WERI-Rb-1 (cell line): ENCODE data around the gene MRNIP.

ENCODE experiments used
- DNase-seq: peaks from one replicate; pipeline ENCODE4 v3.0.0-alpha.2; 2020
- H3K27ac ChIP-seq: fragments of 250-450 bp; sonication (Bioruptor Pico); 2 replicates; pipeline ENCODE4 v1.5.1; 2020; ENCODE audit warnings: mild to moderate bottlenecking, moderate library complexity
- H3K27me3 ChIP-seq: fragments of 250-450 bp; sonication (Bioruptor Pico); 2 replicates; pipeline ENCODE4 v1.5.1; 2021; ENCODE audit warnings: mild to moderate bottlenecking, low read depth, moderate library complexity; ENCODE audit not compliant: insufficient read depth, severe bottlenecking
- H3K36me3 ChIP-seq: fragments of 250-450 bp; sonication (Bioruptor Pico); 2 replicates; pipeline ENCODE4 v1.5.1; 2020; ENCODE audit warnings: mild to moderate bottlenecking, moderate library complexity
- H3K4me3 ChIP-seq: 2 replicates; pipeline ENCODE4 v1.5.1; 2011; ENCODE audit warnings: low read depth, mild to moderate bottlenecking, control low read depth, low read length
- H3K9me3 ChIP-seq: fragments of 250-450 bp; sonication (Bioruptor Pico); 2 replicates; pipeline ENCODE4 v1.5.1; 2021; ENCODE audit warnings: mild to moderate bottlenecking, moderate library complexity; ENCODE audit not compliant: severe bottlenecking
- TF ChIP-seq, protein P1 (sequence below): IDR thresholded peaks from 2 replicates; pipeline ENCODE4 v1.5.1; 2011; ENCODE audit warnings: low read depth, mild to moderate bottlenecking, control low read depth, inconsistent platforms, low read length

MRNIP gene

DNA sequence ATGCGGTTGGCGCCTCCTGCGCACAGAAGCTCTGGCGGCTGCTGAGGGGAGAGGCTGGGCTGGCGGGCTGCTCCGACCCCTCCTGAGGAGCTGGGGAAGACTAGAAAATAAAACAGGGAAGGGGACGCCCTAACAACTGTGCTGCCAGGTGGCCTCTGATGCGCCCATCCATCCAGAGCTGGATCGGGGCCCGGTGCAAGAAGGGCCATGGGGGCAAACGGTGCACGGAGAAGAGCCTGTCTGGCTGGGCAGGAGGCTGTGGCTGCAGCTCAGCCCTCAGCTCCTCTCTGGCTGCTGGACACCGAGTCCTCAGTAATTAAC, 21.0 kb upstream of the MRNIP start:
- Histone ChIP-seq H3K27ac (no peak overlapping the region), H3K4me3 (no peak overlapping the region), H3K36me3 (peaks cover 10% of the 10 kb centered on the region; the same call in 1 of the 2 replicates), H3K9me3 (no peaks in the 10 kb centered on the region), H3K27me3 (no peaks in the 10 kb centered on the region)
- TF ChIP-seq, protein P1, sequence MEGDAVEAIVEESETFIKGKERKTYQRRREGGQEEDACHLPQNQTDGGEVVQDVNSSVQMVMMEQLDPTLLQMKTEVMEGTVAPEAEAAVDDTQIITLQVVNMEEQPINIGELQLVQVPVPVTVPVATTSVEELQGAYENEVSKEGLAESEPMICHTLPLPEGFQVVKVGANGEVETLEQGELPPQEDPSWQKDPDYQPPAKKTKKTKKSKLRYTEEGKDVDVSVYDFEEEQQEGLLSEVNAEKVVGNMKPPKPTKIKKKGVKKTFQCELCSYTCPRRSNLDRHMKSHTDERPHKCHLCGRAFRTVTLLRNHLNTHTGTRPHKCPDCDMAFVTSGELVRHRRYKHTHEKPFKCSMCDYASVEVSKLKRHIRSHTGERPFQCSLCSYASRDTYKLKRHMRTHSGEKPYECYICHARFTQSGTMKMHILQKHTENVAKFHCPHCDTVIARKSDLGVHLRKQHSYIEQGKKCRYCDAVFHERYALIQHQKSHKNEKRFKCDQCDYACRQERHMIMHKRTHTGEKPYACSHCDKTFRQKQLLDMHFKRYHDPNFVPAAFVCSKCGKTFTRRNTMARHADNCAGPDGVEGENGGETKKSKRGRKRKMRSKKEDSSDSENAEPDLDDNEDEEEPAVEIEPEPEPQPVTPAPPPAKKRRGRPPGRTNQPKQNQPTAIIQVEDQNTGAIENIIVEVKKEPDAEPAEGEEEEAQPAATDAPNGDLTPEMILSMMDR: no peak
- no peak for DNase-seq

DNA sequence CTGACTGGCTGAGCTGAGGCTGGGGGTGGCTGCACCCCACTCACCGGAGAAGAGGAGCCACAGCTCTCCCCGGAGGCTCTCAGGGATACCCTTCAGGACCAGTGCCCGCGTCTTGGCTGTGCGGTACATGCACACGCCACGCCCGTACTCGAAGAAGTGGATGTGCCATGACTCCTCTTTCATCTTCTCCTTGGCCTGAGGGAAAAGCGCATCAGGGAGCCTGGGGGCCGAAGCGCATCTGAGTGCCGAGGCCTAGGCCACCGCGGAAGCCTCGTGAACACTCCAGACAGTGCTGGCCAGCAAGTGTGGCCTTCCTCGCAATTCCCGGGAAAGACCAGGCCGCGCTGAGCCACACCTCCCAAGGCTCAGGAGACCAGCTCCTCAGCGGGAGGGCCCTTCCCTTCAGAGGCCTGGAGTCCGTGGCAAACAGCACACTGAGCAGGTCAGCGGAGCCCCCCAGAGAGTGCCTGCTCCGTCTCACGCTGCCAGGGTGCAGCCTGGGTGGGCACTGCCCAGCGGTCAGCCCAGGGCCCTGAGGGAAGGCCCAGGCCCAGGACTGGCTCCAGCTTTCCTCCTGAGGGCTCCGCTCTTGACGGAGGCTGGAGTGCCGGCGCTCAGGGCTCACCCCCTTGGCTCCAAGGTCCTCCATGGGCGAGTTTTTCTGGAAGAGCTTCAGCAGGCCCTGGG, 20.5 kb upstream of the MRNIP start:
- Histone ChIP-seq H3K9me3 (no peaks in the 10 kb centered on the region), H3K27ac (no peak overlapping the region), H3K36me3 (peaks cover 10% of the 10 kb centered on the region; the same call in 1 of the 2 replicates), H3K4me3 (no peak overlapping the region), H3K27me3 (no peaks in the 10 kb centered on the region)
- TF ChIP-seq, protein P1: no peak
- DNase-seq: no peak

DNA sequence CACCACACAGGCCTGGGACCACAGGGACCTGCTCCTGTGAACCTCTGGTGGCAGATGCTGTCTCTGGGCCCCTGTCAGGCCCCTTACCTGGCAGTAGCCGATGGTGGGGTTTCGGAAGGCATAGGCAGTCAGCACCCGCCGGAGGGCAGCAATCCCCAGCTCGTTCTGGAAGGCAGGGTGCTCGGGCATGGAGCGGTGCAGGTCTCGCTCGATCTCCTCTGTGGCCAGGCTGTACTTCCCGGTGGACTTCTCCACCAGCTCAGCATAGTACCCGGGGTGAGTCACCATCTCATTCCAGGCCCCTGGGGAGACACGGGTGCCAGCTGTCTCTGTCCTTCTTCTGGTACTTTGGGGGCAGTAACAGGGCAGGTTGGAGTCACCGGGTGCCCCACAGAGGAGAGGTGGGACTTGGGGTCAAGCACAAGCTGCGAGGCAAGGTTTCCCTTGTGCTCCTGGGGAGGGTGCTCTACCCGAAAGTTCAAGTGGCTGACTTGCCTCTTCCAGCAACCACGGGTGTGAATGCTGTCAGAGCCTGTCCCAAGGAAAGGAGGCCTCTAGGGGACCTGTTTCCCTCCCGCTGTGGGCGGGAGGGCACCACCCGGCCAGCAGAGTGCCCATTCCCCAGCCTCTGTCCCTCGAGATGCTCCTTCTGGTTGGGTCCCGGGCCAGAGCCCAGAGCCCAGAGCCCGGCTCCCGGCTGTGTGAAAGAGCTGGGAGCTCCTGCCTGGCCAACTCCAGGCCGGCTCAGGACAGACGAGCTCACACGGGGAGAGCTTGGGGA, 19.8 kb upstream of the MRNIP start:
- Histone ChIP-seq H3K27me3 (no peaks in the 10 kb centered on the region), H3K9me3 (no peaks in the 10 kb centered on the region), H3K36me3 (peaks cover 7% of the 10 kb centered on the region; the same call in 1 of the 2 replicates), H3K4me3 (no peak overlapping the region), H3K27ac (no peak overlapping the region)
- DNase-seq: no peak
- TF ChIP-seq, protein P1: no peak

DNA sequence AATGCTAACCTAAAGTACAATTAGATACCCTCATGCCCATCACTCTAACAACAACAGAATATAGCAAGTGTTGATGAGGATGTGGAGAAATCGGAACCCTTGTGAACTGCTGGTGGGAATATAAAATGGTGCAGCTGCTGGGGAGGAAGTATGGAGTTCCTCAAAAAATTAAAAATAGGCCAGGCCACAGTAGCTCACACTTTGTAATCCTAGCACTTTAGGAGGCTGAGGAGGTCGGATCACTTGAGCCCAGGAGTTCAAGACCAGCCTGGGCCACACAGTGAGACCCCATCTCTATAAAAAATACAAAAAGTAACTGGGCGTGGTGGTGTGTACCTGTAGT, 18.0 kb upstream of the MRNIP start:
- H3K36me3 ChIP-seq: no peaks in the 10 kb centered on the region

DNA sequence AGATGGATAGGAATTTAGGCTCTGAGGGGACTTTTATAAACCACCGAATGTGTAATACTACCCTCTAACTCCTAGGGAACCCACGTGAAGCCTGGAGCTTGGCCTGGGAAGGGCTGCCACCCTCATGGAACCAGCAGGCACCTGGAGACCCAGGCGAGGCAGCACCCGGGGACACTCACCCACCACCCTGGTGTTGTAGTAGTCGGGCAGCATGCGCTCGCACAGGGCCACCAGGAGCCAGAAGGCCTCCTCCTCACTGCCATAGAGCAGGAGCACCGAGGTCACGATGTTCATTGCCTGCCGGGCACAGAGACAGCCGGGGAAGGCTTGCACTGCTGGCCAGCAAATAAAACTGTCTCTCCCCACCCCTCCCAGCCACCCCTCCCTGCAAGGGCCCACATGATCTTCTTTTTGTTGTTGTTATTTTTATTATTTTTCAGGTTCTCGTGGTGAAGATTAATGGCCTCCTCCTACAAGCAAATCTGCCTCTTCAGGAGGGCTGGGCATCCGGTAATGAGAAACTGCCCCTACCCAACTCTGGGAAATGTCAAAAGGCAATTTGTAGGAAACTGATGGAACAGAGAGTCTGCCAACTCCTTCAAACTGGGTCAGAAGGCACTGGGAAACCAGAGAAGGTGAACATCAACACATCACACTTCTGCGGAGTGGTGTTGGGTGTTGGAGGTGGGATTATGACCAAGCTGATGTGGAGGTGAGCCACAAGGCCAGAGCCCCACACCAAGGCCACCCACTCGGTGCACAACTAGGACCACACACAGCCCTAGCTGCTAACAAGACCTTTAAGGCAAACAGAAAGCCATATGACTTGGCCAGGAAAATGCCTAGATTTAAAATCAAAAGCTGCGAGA, 17.4 kb upstream of the MRNIP start:
- Histone ChIP-seq H3K27me3 (no peaks in the 10 kb centered on the region), H3K27ac (no peak overlapping the region), H3K4me3 (no peak overlapping the region), H3K9me3 (no peaks in the 10 kb centered on the region), H3K36me3 (0 out of 2 replicates have a peak, but pooled peaks cover 4% of the 10 kb centered on the region)
- DNase-seq: no peak
- TF ChIP-seq, protein P1: no peak

More for the DNA sequence above, 18.0 kb upstream of the MRNIP start:
- Histone ChIP-seq H3K4me3 (no peak overlapping the region), H3K27me3 (no peaks in the 10 kb centered on the region), H3K27ac (no peak overlapping the region), H3K9me3 (no peaks in the 10 kb centered on the region)
- TF ChIP-seq, protein P1: no peak
- DNase-seq: no peak
